Erythroblast (primary cell): ENCODE data around the gene PARL.

ENCODE experiments used
- GATA1 ChIP-seq: IDR thresholded peaks from 2 replicates; pipeline ENCODE4 v1.6.1; 2011; ENCODE audit warnings: low read depth, mild to moderate bottlenecking, control low read depth, low read length, moderate library complexity
- POLR2A ChIP-seq: IDR thresholded peaks from 2 replicates; pipeline ENCODE4 v1.6.1; 2011; ENCODE audit warnings: mild to moderate bottlenecking, low read length

- TF ChIP-seq POLR2A, result no peak
- TF ChIP-seq GATA1, result no peak
Measured at GRCh38 chr3:183924956-183925355, 40.3 kb upstream of the PARL start.
